Effector memory CD4-positive, alpha-beta T cell (primary cell): Measurements from ENCODE around the gene SERPINA10.

Source experiments
- DNase-seq, 3 donors: peaks; one replicate each; pipeline ENCODE4 v3.0.0-alpha.2; 2020
- H3K27ac ChIP-seq: 2 replicates; pipeline ENCODE4 v1.7.0; 2013; ENCODE audit warnings: mild to moderate bottlenecking, low read length, moderate library complexity; ENCODE audit not compliant: insufficient read depth, poor library complexity, severe bottlenecking
- H3K27me3 ChIP-seq: replicated peaks from 2 replicates; pipeline ENCODE4 v1.7.0; 2013; ENCODE audit warnings: mild to moderate bottlenecking, low read length; ENCODE audit not compliant: insufficient read depth, control insufficient read depth, poor library complexity, severe bottlenecking
- H3K36me3 ChIP-seq: 2 replicates; pipeline ENCODE4 v1.7.0; 2013; ENCODE audit warnings: mild to moderate bottlenecking, low read length, moderate library complexity; ENCODE audit not compliant: control insufficient read depth, insufficient read depth
- H3K4me1 ChIP-seq: 2 replicates; pipeline ENCODE4 v1.7.0; 2013; ENCODE audit warnings: low read length, mild to moderate bottlenecking; ENCODE audit not compliant: control insufficient read depth, insufficient read depth, poor library complexity, severe bottlenecking
- H3K4me3 ChIP-seq: 2 replicates; pipeline ENCODE4 v1.7.0; 2013; ENCODE audit warnings: low read length, low read depth, mild to moderate bottlenecking; ENCODE audit not compliant: insufficient read depth, poor library complexity, severe bottlenecking
- H3K9me3 ChIP-seq: 2 replicates; pipeline ENCODE4 v1.7.0; 2013; ENCODE audit warnings: mild to moderate bottlenecking, low read length, moderate library complexity; ENCODE audit not compliant: control insufficient read depth
- total RNA-seq, 3 donors: gene quantifications; one replicate each; lab custom pipeline; 2026; lab: John Stamatoyannopoulos, UW

Gene SERPINA10
- 0 reads per million in 3 donors for total RNA-seq

GRCh38 chr14:94292872-94293577 lies at the start of gene SERPINA10:
Gene SERPINA10 (minus strand): TSS chr14:94293268. CDS start chr14:94290593, 2,675 bp downstream.
- DNase-seq: no peak
- Histone ChIP-seq H3K36me3 (no peaks in the 10 kb centered on the region), H3K27me3 (no peaks in the 10 kb centered on the region), H3K9me3 (no peaks in the 10 kb centered on the region), H3K4me1 (no peaks in the 10 kb centered on the region), H3K4me3 (no peak within 1 kb of the TSS), H3K27ac (no peak within 1 kb of the TSS)

- no peak overlapping the region for H3K27ac ChIP-seq
- no peak overlapping the region for H3K4me3 ChIP-seq
- no peaks in the 10 kb centered on the region for H3K9me3 ChIP-seq
- peaks cover 11% of the 10 kb centered on the region for H3K4me1 ChIP-seq
- no peaks in the 10 kb centered on the region for H3K27me3 ChIP-seq
- no peak for DNase-seq
- no peaks in the 10 kb centered on the region for H3K36me3 ChIP-seq
These were observed 49.4 kb upstream of the SERPINA10 start for GRCh38 chr14:94342334-94342934.

- Histone ChIP-seq H3K27ac (no peak overlapping the region), H3K27me3 (no peaks in the 10 kb centered on the region), H3K36me3 (no peaks in the 10 kb centered on the region), H3K4me1 (peaks cover 5% of the 10 kb centered on the region), H3K9me3 (no peaks in the 10 kb centered on the region), H3K4me3 (no peak overlapping the region)
- DNase-seq: no peak
These were observed 48.7 kb upstream of the SERPINA10 start for GRCh38 chr14:94341656-94342333.

GRCh38 chr14:94340533-94340932 lies 47.5 kb upstream of the SERPINA10 start:
- H3K27me3 ChIP-seq: no peaks in the 10 kb centered on the region
- no peaks in the 10 kb centered on the region for H3K36me3 ChIP-seq
- no peak overlapping the region for H3K4me3 ChIP-seq
- no peak overlapping the region for H3K27ac ChIP-seq
- H3K4me1 ChIP-seq: no peaks in the 10 kb centered on the region
- H3K9me3 ChIP-seq: no peaks in the 10 kb centered on the region
- no peak for DNase-seq

GRCh38 chr14:94338023-94338422 lies 45.0 kb upstream of the SERPINA10 start:
- H3K36me3 ChIP-seq: no peaks in the 10 kb centered on the region
- H3K9me3 ChIP-seq: no peaks in the 10 kb centered on the region
- no peak for DNase-seq
- H3K27ac ChIP-seq: no peak overlapping the region
- no peak overlapping the region for H3K4me3 ChIP-seq
- H3K4me1 ChIP-seq: no peaks in the 10 kb centered on the region
- no peaks in the 10 kb centered on the region for H3K27me3 ChIP-seq

- Histone ChIP-seq H3K9me3 (no peaks in the 10 kb centered on the region), H3K27me3 (no peaks in the 10 kb centered on the region), H3K4me3 (no peak overlapping the region), H3K36me3 (no peaks in the 10 kb centered on the region), H3K4me1 (no peaks in the 10 kb centered on the region), H3K27ac (no peak overlapping the region)
- no peak for DNase-seq
These were observed 44.2 kb upstream of the SERPINA10 start for GRCh38 chr14:94337274-94337673.

- H3K36me3 ChIP-seq: no peaks in the 10 kb centered on the region
- DNase-seq: no peak
- no peak overlapping the region for H3K4me3 ChIP-seq
- H3K27me3 ChIP-seq: no peaks in the 10 kb centered on the region
- H3K9me3 ChIP-seq: no peaks in the 10 kb centered on the region
- H3K27ac ChIP-seq: no peak overlapping the region
- no peaks in the 10 kb centered on the region for H3K4me1 ChIP-seq
These were observed 41.8 kb upstream of the SERPINA10 start for GRCh38 chr14:94334872-94335271.

GRCh38 chr14:94332587-94332986 lies 39.5 kb upstream of the SERPINA10 start:
- Histone ChIP-seq H3K9me3 (no peaks in the 10 kb centered on the region), H3K36me3 (no peaks in the 10 kb centered on the region), H3K4me1 (no peaks in the 10 kb centered on the region), H3K27me3 (no peaks in the 10 kb centered on the region), H3K4me3 (no peak overlapping the region), H3K27ac (no peak overlapping the region)
- no peak for DNase-seq

GRCh38 chr14:94332063-94332583 lies 39.1 kb upstream of the SERPINA10 start:
- H3K27ac ChIP-seq: no peak overlapping the region
- no peaks in the 10 kb centered on the region for H3K27me3 ChIP-seq
- DNase-seq: no peak
- no peaks in the 10 kb centered on the region for H3K9me3 ChIP-seq
- H3K4me1 ChIP-seq: no peaks in the 10 kb centered on the region
- no peak overlapping the region for H3K4me3 ChIP-seq
- no peaks in the 10 kb centered on the region for H3K36me3 ChIP-seq

GRCh38 chr14:94331462-94331861 lies 38.4 kb upstream of the SERPINA10 start:
- Histone ChIP-seq H3K4me1 (no peaks in the 10 kb centered on the region), H3K4me3 (no peak overlapping the region), H3K27me3 (no peaks in the 10 kb centered on the region), H3K36me3 (no peaks in the 10 kb centered on the region), H3K27ac (no peak overlapping the region), H3K9me3 (no peaks in the 10 kb centered on the region)
- no peak for DNase-seq
